SU-DHL-6 (cell line): ENCODE measurements around the gene ZNF487.
"Not testable (repeated sequence)": the region's sequence is repeated elsewhere in the genome, so short reads cannot be mapped to it uniquely, and the experiment has no call there.

Source experiments
- H2AFZ ChIP-seq: fragments of 200-600 bp; sonication (generic); 2 replicates; pipeline ENCODE4 v1.6.1; 2014; ENCODE audit warnings: low read depth, mild to moderate bottlenecking, moderate library complexity, mixed read lengths, antibody characterized with exemption, low read length; ENCODE audit not compliant: severe bottlenecking
- H3F3A ChIP-seq: fragments of 200-600 bp; shearing (Covaris generic); 2 replicates; pipeline ENCODE4 v1.6.0; 2016; ENCODE audit warnings: antibody characterized with exemption, mild to moderate bottlenecking; ENCODE audit not compliant: insufficient read depth
- H3K27ac ChIP-seq: fragments of 200-600 bp; sonication (generic); 2 replicates; pipeline ENCODE4 v1.5.1; 2016; ENCODE audit warnings: low read depth, mild to moderate bottlenecking, low read length, moderate library complexity, mixed read lengths
- H3K27me3 ChIP-seq: fragments of 200-600 bp; sonication (generic), shearing (Covaris generic); 2 replicates; pipeline ENCODE4 v1.6.0; 2014; ENCODE audit warnings: mild to moderate bottlenecking, low read length
- H3K36me3 ChIP-seq: fragments of 200-600 bp; sonication (generic); 2 replicates; pipeline ENCODE4 v1.6.1; 2014; ENCODE audit warnings: mild to moderate bottlenecking, low read length, mixed read lengths
- H3K4me2 ChIP-seq: fragments of 300-600, 200-600 bp; shearing (Covaris generic), sonication (generic); 2 replicates; pipeline ENCODE4 v1.6.0; 2014; ENCODE audit warnings: low read length, low read depth, mild to moderate bottlenecking; ENCODE audit not compliant: poor library complexity, severe bottlenecking
- H3K4me3 ChIP-seq: fragments of 200-600 bp; sonication (generic); 2 replicates; pipeline ENCODE4 v1.5.1; 2014; ENCODE audit warnings: antibody characterized with exemption, low read length, mild to moderate bottlenecking, mixed read lengths; ENCODE audit not compliant: insufficient read depth, poor library complexity, severe bottlenecking
- H3K79me2 ChIP-seq: fragments of 200-600 bp; sonication (generic); 2 replicates; pipeline ENCODE4 v1.6.1; 2014; ENCODE audit warnings: mild to moderate bottlenecking, low read length, moderate library complexity; ENCODE audit not compliant: insufficient read depth
- H3K9ac ChIP-seq: fragments of 200-600 bp; sonication (generic); 2 replicates; pipeline ENCODE4 v1.7.0; 2014; ENCODE audit warnings: mild to moderate bottlenecking, low read length
- H3K9me2 ChIP-seq: fragments of 200-600 bp; sonication (generic); replicated peaks from 2 replicates; pipeline ENCODE4 v1.6.1; 2014; ENCODE audit warnings: low read length; ENCODE audit not compliant: insufficient read depth
- H3K9me3 ChIP-seq: fragments of 200-600 bp; sonication (generic); 2 replicates; pipeline ENCODE4 v1.6.1; 2014; ENCODE audit warnings: low read length, mixed read lengths; ENCODE audit not compliant: insufficient read depth
- H4K20me1 ChIP-seq: fragments of 200-600 bp; sonication (generic); 2 replicates; pipeline ENCODE4 v1.6.1; 2014; ENCODE audit warnings: low read depth, mild to moderate bottlenecking, antibody characterized with exemption, low read length, moderate library complexity, mixed read lengths
- EZH2phosphoT487 ChIP-seq: fragments of 200-600 bp; sonication (generic), shearing (Covaris generic); conservative IDR thresholded peaks from 2 replicates; pipeline ENCODE4 v1.6.1; 2018; ENCODE audit warnings: mild to moderate bottlenecking, antibody characterized with exemption, low read length, moderate library complexity, mixed read lengths
- TF ChIP-seq, protein P1 (sequence below): fragments of 200-600 bp; sonication (generic); IDR thresholded peaks from one replicate; pipeline ENCODE4 v1.5.1; 2017; ENCODE audit warnings: antibody characterized with exemption, mild to moderate bottlenecking, low read length, moderate library complexity; ENCODE audit not compliant: insufficient read depth, poor library complexity, severe bottlenecking

ZNF487 gene

DNA sequence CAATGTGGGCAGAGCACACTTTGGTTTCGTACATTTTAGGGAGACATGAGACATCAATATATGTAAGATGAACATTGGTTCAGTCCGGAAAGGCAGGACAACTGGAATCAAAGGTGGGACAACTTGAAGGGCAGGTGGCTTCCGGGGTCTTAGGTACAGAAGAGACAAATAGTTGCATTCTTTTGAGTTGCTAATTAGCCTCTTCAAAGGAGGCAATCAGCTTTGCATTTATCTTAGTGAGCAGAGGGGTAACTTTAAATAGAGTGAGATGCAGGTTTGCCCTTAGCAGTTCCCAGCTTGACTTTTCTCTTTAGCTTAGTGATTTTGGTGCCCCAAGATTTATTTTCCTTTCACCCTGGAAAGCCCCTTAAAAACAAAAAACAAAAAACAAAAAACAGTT, 21.3 kb downstream of the ZNF487 start:
- no peaks in the 10 kb centered on the region for H3K9me3 ChIP-seq
- H3K9me2 ChIP-seq, result no peaks in the 10 kb centered on the region
- H3K36me3 ChIP-seq, result no peaks in the 10 kb centered on the region
- H3K79me2 ChIP-seq, result 0 out of 2 replicates have a peak, but pooled peaks cover 4% of the 10 kb centered on the region
- H3K27me3 ChIP-seq, result no peaks in the 10 kb centered on the region
- TF ChIP-seq, protein P1, sequence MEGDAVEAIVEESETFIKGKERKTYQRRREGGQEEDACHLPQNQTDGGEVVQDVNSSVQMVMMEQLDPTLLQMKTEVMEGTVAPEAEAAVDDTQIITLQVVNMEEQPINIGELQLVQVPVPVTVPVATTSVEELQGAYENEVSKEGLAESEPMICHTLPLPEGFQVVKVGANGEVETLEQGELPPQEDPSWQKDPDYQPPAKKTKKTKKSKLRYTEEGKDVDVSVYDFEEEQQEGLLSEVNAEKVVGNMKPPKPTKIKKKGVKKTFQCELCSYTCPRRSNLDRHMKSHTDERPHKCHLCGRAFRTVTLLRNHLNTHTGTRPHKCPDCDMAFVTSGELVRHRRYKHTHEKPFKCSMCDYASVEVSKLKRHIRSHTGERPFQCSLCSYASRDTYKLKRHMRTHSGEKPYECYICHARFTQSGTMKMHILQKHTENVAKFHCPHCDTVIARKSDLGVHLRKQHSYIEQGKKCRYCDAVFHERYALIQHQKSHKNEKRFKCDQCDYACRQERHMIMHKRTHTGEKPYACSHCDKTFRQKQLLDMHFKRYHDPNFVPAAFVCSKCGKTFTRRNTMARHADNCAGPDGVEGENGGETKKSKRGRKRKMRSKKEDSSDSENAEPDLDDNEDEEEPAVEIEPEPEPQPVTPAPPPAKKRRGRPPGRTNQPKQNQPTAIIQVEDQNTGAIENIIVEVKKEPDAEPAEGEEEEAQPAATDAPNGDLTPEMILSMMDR, result no peak
- no peak for TF ChIP-seq EZH2phosphoT487
- H3F3A ChIP-seq, result peaks cover 21% of the 10 kb centered on the region
- no peaks in the 10 kb centered on the region for H4K20me1 ChIP-seq
- H3K27ac ChIP-seq, result no peak overlapping the region
- H3K4me2 ChIP-seq, result no peak overlapping the region
- H3K4me3 ChIP-seq, result no peak overlapping the region
- H3K9ac ChIP-seq, result no peak overlapping the region
- no peak overlapping the region for H2AFZ ChIP-seq

DNA sequence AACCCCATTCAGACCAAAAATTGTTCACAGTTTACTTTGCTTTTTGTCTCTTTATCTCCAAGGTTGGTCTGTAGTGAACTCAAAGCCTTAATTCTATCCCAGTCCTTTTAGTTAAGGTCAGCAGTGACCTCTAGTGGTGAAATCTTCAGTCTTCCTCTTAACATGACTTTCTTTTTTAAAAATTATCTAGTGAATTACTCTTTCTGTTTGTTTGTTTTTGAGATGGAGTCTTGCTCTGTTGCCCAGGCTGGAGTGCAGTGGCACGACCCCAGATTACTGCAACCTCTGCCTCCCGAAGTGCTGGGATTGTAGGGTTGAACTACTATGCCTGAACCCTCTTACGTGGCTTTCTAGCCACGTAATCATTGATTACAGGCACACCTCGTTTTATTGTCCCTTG, 25.0 kb downstream of the ZNF487 start:
- no peak overlapping the region for H3K9ac ChIP-seq
- no peaks in the 10 kb centered on the region for H3K27me3 ChIP-seq
- H3K9me2 ChIP-seq, result no peaks in the 10 kb centered on the region
- TF ChIP-seq EZH2phosphoT487, result no peak
- TF ChIP-seq, protein P1, result peak; percentile 51
- no peaks in the 10 kb centered on the region for H3F3A ChIP-seq
- no peaks in the 10 kb centered on the region for H4K20me1 ChIP-seq
- H3K36me3 ChIP-seq, result no peaks in the 10 kb centered on the region
- H3K79me2 ChIP-seq, result no peaks in the 10 kb centered on the region
- no peak overlapping the region for H3K27ac ChIP-seq
- no peak overlapping the region for H2AFZ ChIP-seq
- H3K4me3 ChIP-seq, result no peak overlapping the region
- no peak overlapping the region for H3K4me2 ChIP-seq
- H3K9me3 ChIP-seq, result no peaks in the 10 kb centered on the region

DNA sequence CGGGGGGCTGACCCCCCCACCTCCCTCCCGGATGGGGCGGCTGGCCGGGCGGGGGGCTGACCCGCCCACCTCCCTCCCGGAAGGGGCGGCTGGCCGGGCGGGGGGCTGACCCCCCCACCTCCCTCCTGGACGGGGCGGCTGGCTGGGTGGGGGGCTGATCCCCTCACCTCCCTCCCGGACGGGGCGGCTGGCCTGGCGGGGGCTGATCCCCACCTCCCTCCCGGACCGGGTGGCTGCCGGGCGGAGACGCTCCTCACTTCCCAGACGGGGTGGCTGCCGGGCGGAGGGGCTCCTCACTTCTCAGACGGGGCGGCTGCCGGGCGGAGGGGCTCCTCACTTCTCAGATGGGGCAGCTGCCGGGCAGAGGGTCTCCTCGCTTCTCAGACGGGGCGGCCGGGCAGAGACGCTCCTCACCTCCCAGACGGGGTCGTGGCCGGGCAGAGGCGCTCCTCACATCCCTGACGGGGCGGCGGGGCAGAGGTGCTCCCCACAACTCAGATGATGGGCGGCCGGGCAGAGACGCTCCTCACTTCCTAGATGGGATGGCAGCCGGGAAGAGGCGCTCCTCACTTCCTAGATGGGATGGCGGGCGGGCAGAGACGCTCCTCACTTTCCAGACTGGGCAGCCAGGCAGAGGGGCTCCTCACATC, 28.3 kb downstream of the ZNF487 start:
- not testable (repeated sequence) for H3K4me2 ChIP-seq, H3K4me3 ChIP-seq, H3K9ac ChIP-seq, H3F3A ChIP-seq, H2AFZ ChIP-seq, H3K27ac ChIP-seq, H3K27me3 ChIP-seq, H4K20me1 ChIP-seq, H3K79me2 ChIP-seq, H3K9me3 ChIP-seq, H3K36me3 ChIP-seq, H3K9me2 ChIP-seq

DNA sequence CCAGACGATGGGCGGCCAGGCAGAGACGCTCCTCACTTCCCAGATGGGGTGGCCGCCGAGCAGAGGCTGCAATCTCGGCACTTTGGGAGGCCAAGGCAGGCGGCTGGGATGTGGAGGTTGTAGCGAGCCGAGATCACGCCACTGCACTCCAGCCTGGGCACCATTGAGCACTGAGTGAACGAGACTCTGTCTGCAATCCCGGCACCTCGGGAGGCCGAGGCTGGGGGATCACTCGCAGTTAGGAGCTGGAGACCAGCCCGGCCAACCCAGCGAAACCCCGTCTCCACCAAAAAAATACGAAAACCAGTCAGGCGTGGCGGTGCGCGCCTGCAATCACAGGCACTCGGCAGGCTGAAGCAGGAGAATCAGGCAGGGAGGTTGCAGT, 28.8 kb downstream of the ZNF487 start:
- H3F3A ChIP-seq, H3K9me3 ChIP-seq, H2AFZ ChIP-seq, H3K9me2 ChIP-seq, H3K4me3 ChIP-seq, H3K79me2 ChIP-seq, H3K9ac ChIP-seq, H3K36me3 ChIP-seq, H3K27ac ChIP-seq, H4K20me1 ChIP-seq, H3K4me2 ChIP-seq, H3K27me3 ChIP-seq: not testable (repeated sequence)
